K562 (cell line): ENCODE results near the gene KAZN. TPM values are rescaled to one million over a fixed set of nuclear protein-coding genes. Genes with fewer than 3 reads are reported as not detected.

ENCODE experiments used
- C11orf30 ChIP-seq: fragments of 450-650 bp; IDR thresholded peaks from 2 replicates; pipeline ENCODE4 v1.6.1; 2016; ENCODE audit warnings: low read depth, mild to moderate bottlenecking
- CBX8 ChIP-seq: fragments of 200-600 bp; sonication (generic); IDR thresholded peaks from 2 replicates; pipeline ENCODE4 v1.6.1; 2012; ENCODE audit warnings: borderline replicate concordance, mixed run types, low read depth, mild to moderate bottlenecking, moderate library complexity, mixed read lengths, low read length, control low read depth, inconsistent platforms; ENCODE audit not compliant: poor library complexity, severe bottlenecking; ENCODE audit errors: extremely low read depth
- CHD2 ChIP-seq: IDR thresholded peaks from 2 replicates; pipeline ENCODE4 v1.6.1; 2011; ENCODE audit warnings: low read depth, low read length
- DPF2 ChIP-seq: fragments of 450-650 bp; IDR thresholded peaks from 2 replicates; pipeline ENCODE4 v1.6.1; 2016
- GABPA ChIP-seq: fragments of 200-800 bp; sonication (Bioruptor generic); conservative IDR thresholded peaks from 2 replicates; pipeline ENCODE4 v1.6.1; 2016; ENCODE audit warnings: low read depth, missing genetic modification characterization, missing compliant biosample characterization
- ID3 ChIP-seq, 2 experiments: fragments of 250-450 bp in 1 of 2; fragments of 450-650 bp in 1 of 2; sonication (Bioruptor Pico) in 1 of 2; IDR thresholded peaks; 2 replicates each; pipeline versions ENCODE4 v1.6.1 to v1.8.0; 2016 to 2021; ENCODE audit warnings: mild to moderate bottlenecking in 2 of 2, moderate library complexity in 2 of 2, missing compliant biosample characterization in 1 of 2, missing genetic modification characterization in 1 of 2
- MCM2 ChIP-seq: fragments of 450-650 bp; IDR thresholded peaks from 2 replicates; pipeline ENCODE4 v1.6.1; 2017; ENCODE audit warnings: low read depth, mild to moderate bottlenecking
- NCOA6 ChIP-seq: fragments of 450-650 bp; IDR thresholded peaks from 2 replicates; pipeline ENCODE4 v1.6.1; 2017; ENCODE audit warnings: mild to moderate bottlenecking
- SMAD4 ChIP-seq: fragments of 250-450 bp; sonication (Bioruptor Pico); conservative IDR thresholded peaks from 2 replicates; pipeline ENCODE4 v1.8.0; 2021; ENCODE audit warnings: inconsistent platforms, mild to moderate bottlenecking, moderate library complexity
- SMARCA4 ChIP-seq: fragments of 450-650 bp; IDR thresholded peaks from 2 replicates; pipeline ENCODE4 v1.6.1; 2016
- SMARCE1 ChIP-seq: fragments of 450-650 bp; IDR thresholded peaks from 2 replicates; pipeline ENCODE4 v1.7.1; 2016; ENCODE audit warnings: mild to moderate bottlenecking
- SMC3 ChIP-seq: conservative IDR thresholded peaks from 2 replicates; pipeline ENCODE4 v1.6.1; 2011; ENCODE audit warnings: low read depth, low read length, improper control_type of control experiment; ENCODE audit not compliant: insufficient read depth
- STAG1 ChIP-seq: sonication (generic); formaldehyde crosslinking; IDR thresholded peaks from 2 replicates; pipeline ENCODE4 v1.5.0; 2020; ENCODE audit warnings: missing genetic modification reagents, borderline replicate concordance
- TAL1 ChIP-seq: fragments of 450-650 bp; IDR thresholded peaks from 2 replicates; pipeline ENCODE4 v1.6.1; 2016; ENCODE audit warnings: mild to moderate bottlenecking
- TEAD2 ChIP-seq: fragments of 450-650 bp; IDR thresholded peaks from 2 replicates; pipeline ENCODE4 v1.6.1; 2016; ENCODE audit warnings: missing genetic modification characterization, control low read depth, missing compliant biosample characterization
- U2AF2 ChIP-seq: fragments of 200-400 bp; formaldehyde crosslinking; optimal IDR thresholded peaks from 2 replicates; pipeline ENCODE3; 2017; ENCODE audit warnings: low read depth, mild to moderate bottlenecking, low read length
- USF1 ChIP-seq: sonication (generic); formaldehyde crosslinking; IDR thresholded peaks from 2 replicates; pipeline ENCODE4 v1.9.0; 2022; ENCODE audit warnings: mild to moderate bottlenecking, missing genetic modification reagents
- ZBTB12 ChIP-seq: fragments of 250-450 bp; sonication (Bioruptor Pico); IDR thresholded peaks from 2 replicates; pipeline ENCODE4 v1.4.0; 2020
- ZBTB33 ChIP-seq: sonication (generic); formaldehyde crosslinking; IDR thresholded peaks from 2 replicates; pipeline ENCODE4 v1.8.1; 2023; ENCODE audit warnings: mild to moderate bottlenecking, missing genetic modification reagents
- ZNF586 ChIP-seq: fragments of 450-650 bp; formaldehyde crosslinking; conservative IDR thresholded peaks from 2 replicates; pipeline ENCODE4 v1.4.0; 2020; ENCODE audit warnings: mild to moderate bottlenecking, moderate library complexity
- ZNF589 ChIP-seq: fragments of 200-800 bp; sonication (Bioruptor generic); IDR thresholded peaks from 2 replicates; pipeline ENCODE4 v1.6.1; 2016; ENCODE audit warnings: low read depth, missing genetic modification characterization, missing compliant biosample characterization
- polyA plus RNA-seq, 8 experiments: library from polyadenylated mRNA; depleted of rRNA in 4 of 8; stranded (reverse) in 5 of 8; unstranded in 3 of 8; fragments of >200 nt; fragmentation: Nextera tagmentation in 2 of 8; fragmentation: Illumina TruSeq in 1 of 8; extraction: Ambion mirVana in 2 of 8; extraction: Trizol in 1 of 8; gene quantifications; 2 replicates each; pipeline versions ENCODE4 v1.2.1 to v1.2.3, GENCODE V29; 2011 to 2014; ENCODE audit warnings: inconsistent platforms in 1 of 8, missing spikeins in 1 of 8
- total RNA-seq, 7 experiments: library from RNA; depleted of rRNA in 6 of 7; stranded (reverse); fragments of >200 nt in 6 of 7; fragmentation: Illumina TruSeq in 2 of 7; extraction: Trizol in 2 of 7; gene quantifications; 2 replicates each; pipeline versions ENCODE4 v1.2.1 to v1.2.3, GENCODE V29; 2011 to 2021; ENCODE audit warnings: low replicate concordance in 1 of 7

The KAZN gene
- total and polyA plus RNA-seq, 9 of the 15 experiments (the other 6 are each of a cell fraction or from before 2014, with no cell fraction given), result 2.1 to 21.6 (median 5.4) TPM

GRCh38 chr1:14784790-14785773 is 186.6 kb downstream of the KAZN start (continued):
- TF ChIP-seq SMARCA4, result peak; percentile 70; the same call in 1 of the 2 replicates
- no peak for TF ChIP-seq CHD2
- peak; percentile 70 for TF ChIP-seq TAL1
- TF ChIP-seq DPF2, result peak; percentile 68
- no peak for TF ChIP-seq NCOA6
- TF ChIP-seq ID3 (CRISPR knock-in tag; IDR thresholded peaks at IDR 0.05), result no peak
- no peak for TF ChIP-seq ID3 (tag; IDR thresholded peaks at IDR 0.05)
- TF ChIP-seq GABPA (tag), result 0 out of 2 replicates have a peak, but pooled peaks have one; percentile 37
- 0 out of 2 replicates have a peak, but pooled peaks have one; percentile 12 for TF ChIP-seq ZBTB12 (CRISPR knock-in tag)
- no peak for TF ChIP-seq C11orf30
- TF ChIP-seq MCM2, result no peak
- TF ChIP-seq ZNF589 (CRISPR knock-in tag), result peak; percentile 55; the same call in 1 of the 2 replicates
- no peak for TF ChIP-seq ZNF586 (CRISPR knock-in tag)
- TF ChIP-seq SMARCE1, result 0 out of 2 replicates have a peak, but pooled peaks have one; percentile 15
- TF ChIP-seq SMC3, result no peak
- no peak for TF ChIP-seq STAG1
- TF ChIP-seq SMAD4 (CRISPR knock-in tag), result peak; percentile 99
- TF ChIP-seq U2AF2, result no peak
- TF ChIP-seq CBX8, result no peak
- TF ChIP-seq ZBTB33 (CRISPR knock-in tag), result peak; percentile 50; the same call in 1 of the 2 replicates
- TF ChIP-seq USF1 (CRISPR knock-in tag), result peak; percentile 91
- no peak for TF ChIP-seq TEAD2 (tag)
